ENCODE results near the gene LSMEM2. TPM values are rescaled to one million over a fixed set of nuclear protein-coding genes. Genes with fewer than 3 reads are reported as not detected.

The LSMEM2 gene
- total RNA-seq, 2 donors from 2014 or later: not detected

- peaks cover 22% of the 10 kb centered on the region for H3K36me3 ChIP-seq
- peaks cover 8 to 21% of the 10 kb centered on the region in 2 donors for H3K4me1 ChIP-seq (ENCODE audit: control insufficient read depth in 1 of 2, low read depth in 2 of 2)
- ATAC-seq (ENCODE audit: insufficient number of reproducible peaks, low FRiP score, low read depth) (peak; percentile 93), DNase-seq (ENCODE audit: low spot score) (peak; percentile 87)
- no peaks in the 10 kb centered on the region for H3K9me3 ChIP-seq
- TF ChIP-seq, protein P1, sequence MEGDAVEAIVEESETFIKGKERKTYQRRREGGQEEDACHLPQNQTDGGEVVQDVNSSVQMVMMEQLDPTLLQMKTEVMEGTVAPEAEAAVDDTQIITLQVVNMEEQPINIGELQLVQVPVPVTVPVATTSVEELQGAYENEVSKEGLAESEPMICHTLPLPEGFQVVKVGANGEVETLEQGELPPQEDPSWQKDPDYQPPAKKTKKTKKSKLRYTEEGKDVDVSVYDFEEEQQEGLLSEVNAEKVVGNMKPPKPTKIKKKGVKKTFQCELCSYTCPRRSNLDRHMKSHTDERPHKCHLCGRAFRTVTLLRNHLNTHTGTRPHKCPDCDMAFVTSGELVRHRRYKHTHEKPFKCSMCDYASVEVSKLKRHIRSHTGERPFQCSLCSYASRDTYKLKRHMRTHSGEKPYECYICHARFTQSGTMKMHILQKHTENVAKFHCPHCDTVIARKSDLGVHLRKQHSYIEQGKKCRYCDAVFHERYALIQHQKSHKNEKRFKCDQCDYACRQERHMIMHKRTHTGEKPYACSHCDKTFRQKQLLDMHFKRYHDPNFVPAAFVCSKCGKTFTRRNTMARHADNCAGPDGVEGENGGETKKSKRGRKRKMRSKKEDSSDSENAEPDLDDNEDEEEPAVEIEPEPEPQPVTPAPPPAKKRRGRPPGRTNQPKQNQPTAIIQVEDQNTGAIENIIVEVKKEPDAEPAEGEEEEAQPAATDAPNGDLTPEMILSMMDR (IDR thresholded peaks at IDR 0.05): no peak
- peak within 1 kb of the TSS; percentile 92 for H3K4me3 ChIP-seq
- peak within 1 kb of the TSS; percentile 88 to 91 for H3K27ac ChIP-seq
- no peaks in the 10 kb centered on the region for H3K27me3 ChIP-seq (replicated peaks; ENCODE audit: insufficient read depth)
Observed at GRCh38 chr3:50292159-50293078, 13.5 kb downstream of the LSMEM2 start, which contains the start of gene IFRD2. TSS of gene IFRD2 (minus strand) at chr3:50292429. CDS start at chr3:50292274, 155 bp downstream.

DNA sequence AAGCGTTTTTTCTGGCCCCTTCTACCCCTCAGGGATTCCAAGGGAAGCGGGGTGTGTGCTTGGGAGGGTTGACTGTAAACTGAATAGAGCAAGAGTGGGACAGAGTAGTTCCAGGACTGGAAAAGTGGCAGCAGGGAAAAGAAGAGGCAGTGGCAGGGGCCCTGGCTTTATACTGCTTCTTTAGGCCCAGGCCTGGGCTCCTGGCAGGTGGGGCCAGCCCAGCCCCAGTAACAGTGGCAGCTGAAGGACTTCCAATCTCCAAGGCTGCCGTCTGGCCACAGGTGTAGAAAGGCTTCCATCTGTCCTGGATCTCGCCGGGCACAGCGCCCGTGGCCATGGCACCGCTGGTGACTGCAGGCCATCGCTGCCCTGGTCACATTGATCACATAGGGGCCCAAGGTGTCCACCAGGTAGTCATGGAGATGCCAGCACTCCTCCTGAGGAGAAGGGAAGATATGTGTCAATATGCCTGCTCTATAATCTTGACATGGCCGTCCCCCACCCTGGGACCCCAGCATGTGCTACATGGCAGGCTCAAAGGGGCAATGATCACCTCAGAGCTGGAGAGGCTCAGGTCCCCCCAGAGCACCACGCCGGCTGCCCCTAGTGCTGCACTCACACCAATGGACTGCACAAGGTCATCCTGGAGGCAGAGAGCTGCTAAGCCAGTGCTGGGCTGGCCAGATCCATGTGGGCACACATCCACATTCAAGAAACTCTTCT, 14.4 kb downstream of the LSMEM2 start:
- H3K36me3 ChIP-seq: peaks cover 14% of the 10 kb centered on the region
- ATAC-seq (ENCODE audit: insufficient number of reproducible peaks, low FRiP score, low read depth) (peak; percentile 27), DNase-seq (ENCODE audit: low spot score) (no peak)
- TF ChIP-seq, protein P1 (IDR thresholded peaks at IDR 0.05): no peak
- no peaks in the 10 kb centered on the region for H3K9me3 ChIP-seq
- H3K27me3 ChIP-seq (replicated peaks; ENCODE audit: insufficient read depth): no peaks in the 10 kb centered on the region
- H3K4me3 ChIP-seq: peak overlapping the region; percentile 92
- peaks cover 11 to 29% of the 10 kb centered on the region in 2 donors for H3K4me1 ChIP-seq (ENCODE audit: control insufficient read depth in 1 of 2, low read depth in 2 of 2)
- H3K27ac ChIP-seq: peak overlapping the region; percentile 88 to 91

DNA sequence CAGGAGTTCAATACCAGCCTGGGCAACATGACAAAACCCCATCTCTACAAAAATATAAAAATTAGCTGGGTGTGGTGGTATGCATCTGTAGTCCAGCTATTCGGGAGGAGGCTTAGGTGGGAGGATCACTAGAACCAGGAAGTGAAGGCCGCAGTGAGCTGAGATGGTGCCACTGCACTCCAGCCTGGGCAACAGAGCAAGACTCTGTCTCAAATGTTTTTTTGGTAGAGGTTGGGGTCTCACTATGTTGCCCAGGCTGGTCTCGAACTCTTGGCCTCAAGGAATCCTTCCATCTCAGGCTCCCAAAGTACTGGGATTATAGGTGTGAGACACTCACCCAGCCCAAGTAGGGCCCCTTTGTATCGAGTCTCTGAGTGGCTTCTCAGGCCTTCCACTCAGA, 15.2 kb downstream of the LSMEM2 start:
- H3K4me1 ChIP-seq (ENCODE audit: control insufficient read depth in 1 of 2, low read depth in 2 of 2): peaks cover 17 to 35% of the 10 kb centered on the region in 2 donors
- H3K9me3 ChIP-seq: no peaks in the 10 kb centered on the region
- no peak overlapping the region for H3K27ac ChIP-seq
- H3K4me3 ChIP-seq: no peak overlapping the region
- TF ChIP-seq, protein P1 (IDR thresholded peaks at IDR 0.05): no peak
- ATAC-seq (ENCODE audit: insufficient number of reproducible peaks, low FRiP score, low read depth): no peak
- no peaks in the 10 kb centered on the region for H3K27me3 ChIP-seq (replicated peaks; ENCODE audit: insufficient read depth)
- DNase-seq (ENCODE audit: low spot score): no peak
- peaks cover 8% of the 10 kb centered on the region for H3K36me3 ChIP-seq

GRCh38 chr3:50294492-50295403, 15.9 kb downstream of the LSMEM2 start:
- Histone ChIP-seq H3K36me3 (peaks cover 2% of the 10 kb centered on the region), H3K4me1 (ENCODE audit: control insufficient read depth in 1 of 2, low read depth in 2 of 2) (peaks cover 17 to 37% of the 10 kb centered on the region in 2 donors), H3K9me3 (no peaks in the 10 kb centered on the region), H3K4me3 (no peak overlapping the region), H3K27ac (no peak overlapping the region), H3K27me3 (replicated peaks; ENCODE audit: insufficient read depth) (no peaks in the 10 kb centered on the region)
- TF ChIP-seq, protein P1 (IDR thresholded peaks at IDR 0.05): no peak
- DNase-seq (ENCODE audit: low spot score): no peak
- ATAC-seq (ENCODE audit: insufficient number of reproducible peaks, low FRiP score, low read depth): no peak

Data from thoracic aorta (tissue), 2 donors.